ENCODE data around the gene COG3. TPM values are rescaled to one million over a fixed set of nuclear protein-coding genes. Genes with fewer than 3 reads are reported as not detected.
A peak's percentile ranks its signal among the peaks of the same experiment; 100 is the strongest.

COG3 gene
- total and polyA plus RNA-seq, 3 donors from 2014 or later, result 22.5 to 46.1 (median 39.6) TPM

DNA sequence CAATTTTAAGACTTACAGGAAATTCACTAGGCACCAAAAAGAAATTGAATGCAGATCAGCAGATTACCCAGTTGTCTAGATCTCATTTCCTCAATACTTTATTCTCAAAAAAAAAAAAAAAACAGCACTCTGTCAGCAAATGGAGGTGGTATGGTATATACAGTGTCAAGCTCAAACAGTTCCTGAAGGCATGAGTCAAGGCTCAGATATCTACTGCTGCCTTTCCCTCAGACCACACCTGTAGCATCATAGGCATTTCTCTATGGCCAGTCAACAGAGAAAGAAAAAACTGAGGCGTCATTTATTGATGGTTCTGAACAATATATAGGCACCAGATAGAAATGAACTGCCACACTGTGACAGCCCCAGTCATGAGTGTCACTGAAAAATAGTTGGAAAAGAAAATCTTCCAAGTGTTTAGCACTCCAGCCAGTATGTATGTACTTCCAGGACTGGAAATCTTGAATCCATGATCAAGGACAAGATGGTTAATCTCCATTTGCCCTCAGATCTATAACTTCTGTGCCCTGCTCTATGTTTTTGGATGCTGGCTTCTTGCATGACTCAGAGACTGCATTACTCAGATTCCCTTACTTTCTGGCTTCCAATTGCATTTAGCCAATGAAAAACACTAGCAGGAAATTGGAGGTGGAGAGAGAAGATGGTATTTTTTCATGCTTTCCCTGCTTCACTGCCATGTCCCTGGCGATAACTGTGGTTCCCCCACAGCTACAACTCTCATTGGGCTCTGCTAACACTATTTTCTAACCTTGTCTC lies 8.4 kb upstream of the COG3 start:
- WGBS, 2 donors, result 85 to 93% methylated on average over 2 of the region's 2 CpGs
- H3K9me3 ChIP-seq, result no peaks in the 10 kb centered on the region

DNA sequence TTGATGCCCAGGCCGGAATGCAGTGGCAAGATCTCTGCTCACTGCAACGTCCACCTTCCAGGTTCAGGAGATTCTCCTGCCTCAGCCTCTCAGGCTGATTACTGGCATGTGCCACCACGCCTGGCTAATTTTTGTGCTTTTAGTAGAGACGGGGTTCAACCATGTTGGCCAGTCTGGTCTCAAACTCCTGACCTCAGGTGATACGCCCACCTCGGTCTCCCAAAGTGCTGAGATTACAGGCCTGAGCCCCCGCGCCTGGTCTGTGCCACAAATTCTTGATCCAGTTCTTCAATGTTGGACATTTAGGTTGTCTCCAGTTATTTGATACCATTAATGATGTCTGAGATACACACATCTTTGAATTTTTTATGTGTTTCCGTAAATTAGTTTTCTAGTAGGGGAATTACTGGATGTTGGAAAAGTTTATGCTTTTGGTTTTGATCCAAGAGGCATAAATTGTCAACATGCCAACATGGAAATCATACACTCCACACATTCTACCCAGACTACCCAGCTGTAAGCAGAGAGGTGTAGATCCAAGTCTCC lies 525 bp upstream of the COG3 start:
- H3K27me3 ChIP-seq, result no peaks in the 10 kb centered on the region
- 50 to 74% methylated on average over 9 of the region's 9 CpGs for WGBS, 2 donors
- H3K27ac ChIP-seq, result peak overlapping the region; percentile 80 to 86
- no peaks in the 10 kb centered on the region for H3K36me3 ChIP-seq (ENCODE audit: low read depth, missing control alignments)
- intact Hi-C loops (cut with DNase I; ENCODE audit: low total_unique reads), result no loop called here
- peak overlapping the region; percentile 91 to 95 for H3K4me3 ChIP-seq
- TF ChIP-seq POLR2A (IDR thresholded peaks at IDR 0.05), result no peak
- TF ChIP-seq, protein P1, sequence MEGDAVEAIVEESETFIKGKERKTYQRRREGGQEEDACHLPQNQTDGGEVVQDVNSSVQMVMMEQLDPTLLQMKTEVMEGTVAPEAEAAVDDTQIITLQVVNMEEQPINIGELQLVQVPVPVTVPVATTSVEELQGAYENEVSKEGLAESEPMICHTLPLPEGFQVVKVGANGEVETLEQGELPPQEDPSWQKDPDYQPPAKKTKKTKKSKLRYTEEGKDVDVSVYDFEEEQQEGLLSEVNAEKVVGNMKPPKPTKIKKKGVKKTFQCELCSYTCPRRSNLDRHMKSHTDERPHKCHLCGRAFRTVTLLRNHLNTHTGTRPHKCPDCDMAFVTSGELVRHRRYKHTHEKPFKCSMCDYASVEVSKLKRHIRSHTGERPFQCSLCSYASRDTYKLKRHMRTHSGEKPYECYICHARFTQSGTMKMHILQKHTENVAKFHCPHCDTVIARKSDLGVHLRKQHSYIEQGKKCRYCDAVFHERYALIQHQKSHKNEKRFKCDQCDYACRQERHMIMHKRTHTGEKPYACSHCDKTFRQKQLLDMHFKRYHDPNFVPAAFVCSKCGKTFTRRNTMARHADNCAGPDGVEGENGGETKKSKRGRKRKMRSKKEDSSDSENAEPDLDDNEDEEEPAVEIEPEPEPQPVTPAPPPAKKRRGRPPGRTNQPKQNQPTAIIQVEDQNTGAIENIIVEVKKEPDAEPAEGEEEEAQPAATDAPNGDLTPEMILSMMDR (IDR thresholded peaks at IDR 0.05), result peak in 2 of 3 experiments; percentile 11 to 68
- H3K4me1 ChIP-seq, result peaks cover 23% of the 10 kb centered on the region
- peak; percentile 16 for DNase-seq
- no peaks in the 10 kb centered on the region for H3K9me3 ChIP-seq

More for the DNA sequence above, 8.4 kb upstream of the COG3 start:
- no peak overlapping the region for H3K4me3 ChIP-seq
- no peaks in the 10 kb centered on the region for H3K27me3 ChIP-seq
- TF ChIP-seq, protein P1 (IDR thresholded peaks at IDR 0.05), result no peak
- no peak for TF ChIP-seq POLR2A (IDR thresholded peaks at IDR 0.05)
- no peaks in the 10 kb centered on the region for H3K4me1 ChIP-seq
- no peaks in the 10 kb centered on the region for H3K36me3 ChIP-seq (ENCODE audit: low read depth, missing control alignments)
- intact Hi-C loops (cut with DNase I; ENCODE audit: low total_unique reads), result no loop called here
- no peak for DNase-seq
- H3K27ac ChIP-seq, result no peak overlapping the region

DNA sequence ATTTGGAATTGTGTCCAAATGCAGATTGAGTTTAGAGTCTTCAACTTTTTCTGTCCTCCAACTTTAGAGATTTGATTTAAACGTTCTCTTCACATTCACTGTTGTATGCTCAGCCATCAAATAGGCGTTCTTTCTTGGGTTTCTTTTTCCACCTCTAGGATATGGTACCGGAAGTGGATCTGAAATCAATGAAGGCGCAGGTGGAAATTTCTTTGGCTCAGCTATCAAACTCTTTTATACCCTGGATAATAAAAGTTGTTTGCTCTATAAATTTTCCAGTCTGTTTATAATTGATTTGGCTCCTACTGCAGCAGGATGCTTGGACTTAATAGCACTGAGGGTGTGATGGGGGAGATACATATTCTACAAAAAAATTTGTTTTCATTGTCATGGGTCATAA lies 1.6 kb downstream of the COG3 start:
- WGBS, 2 donors, result 64 to 65% methylated on average over 4 of the region's 4 CpGs
- H3K4me3 ChIP-seq, result no peak overlapping the region
- H3K27me3 ChIP-seq, result no peaks in the 10 kb centered on the region
- intact Hi-C loops (cut with DNase I; ENCODE audit: low total_unique reads), result no loop called here
- H3K9me3 ChIP-seq, result no peaks in the 10 kb centered on the region
- no peaks in the 10 kb centered on the region for H3K36me3 ChIP-seq (ENCODE audit: low read depth, missing control alignments)
- H3K27ac ChIP-seq, result no peak overlapping the region
- no peak for TF ChIP-seq POLR2A (IDR thresholded peaks at IDR 0.05)
- no peak for DNase-seq
- H3K4me1 ChIP-seq, result peaks cover 23% of the 10 kb centered on the region

DNA sequence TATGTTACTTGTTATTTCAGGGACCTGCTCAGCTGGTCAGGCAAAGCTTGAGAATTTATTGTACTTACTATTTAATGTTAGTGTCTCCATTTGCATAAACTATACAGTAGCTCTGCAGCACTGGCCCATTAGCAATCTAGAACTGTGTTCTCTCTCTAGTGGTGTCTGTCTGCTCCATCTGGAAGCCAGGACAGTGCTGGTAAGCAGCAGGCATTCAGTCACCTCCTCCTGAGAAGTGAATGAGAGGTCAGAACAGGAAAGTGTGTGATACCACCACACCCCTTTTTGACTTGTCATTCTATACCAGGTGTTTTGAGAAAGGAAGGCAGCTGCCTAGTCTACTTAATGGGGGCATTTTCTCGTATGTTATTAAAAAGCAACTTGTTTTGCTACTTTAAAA lies 3.9 kb downstream of the COG3 start:
- WGBS, 2 donors, result 69 to 72% methylated on average over 1 of the region's 1 CpG

DNA sequence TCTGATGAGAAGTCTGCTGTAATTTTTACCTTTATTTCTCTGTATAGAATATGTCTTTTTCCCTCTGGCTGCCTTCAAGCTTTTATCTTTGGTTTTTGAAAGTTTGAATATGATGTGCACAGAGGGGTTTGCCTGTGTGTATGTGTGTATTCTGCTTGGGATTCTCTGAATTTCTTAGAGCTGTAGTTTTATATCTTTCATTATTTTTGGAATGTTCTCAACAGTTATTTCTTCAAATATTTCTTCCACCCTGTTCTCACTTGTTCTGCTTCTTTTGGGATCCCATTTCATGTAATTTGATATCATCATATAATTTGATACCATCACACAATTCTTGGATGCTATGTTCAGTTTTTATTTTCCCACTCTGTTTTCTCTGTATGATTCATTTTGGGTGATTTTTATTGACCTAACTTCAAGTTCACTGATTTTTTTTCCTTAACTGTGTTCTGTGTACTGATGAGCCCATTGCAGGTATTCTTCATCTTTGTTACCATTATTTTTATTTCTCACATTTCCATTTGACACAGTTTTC lies 7.5 kb downstream of the COG3 start:
- intact Hi-C loops (cut with DNase I; ENCODE audit: low total_unique reads), result no loop called here
- Histone ChIP-seq H3K27ac (no peak overlapping the region), H3K9me3 (no peaks in the 10 kb centered on the region), H3K36me3 (ENCODE audit: low read depth, missing control alignments) (no peaks in the 10 kb centered on the region), H3K4me1 (peaks cover 12% of the 10 kb centered on the region), H3K4me3 (no peak overlapping the region), H3K27me3 (no peaks in the 10 kb centered on the region)
- no peak for DNase-seq
- TF ChIP-seq, protein P1 (IDR thresholded peaks at IDR 0.05), result no peak
- TF ChIP-seq POLR2A (IDR thresholded peaks at IDR 0.05), result no peak

More for the DNA sequence above, 3.9 kb downstream of the COG3 start:
- Histone ChIP-seq H3K4me3 (no peak overlapping the region), H3K36me3 (ENCODE audit: low read depth, missing control alignments) (no peaks in the 10 kb centered on the region), H3K9me3 (no peaks in the 10 kb centered on the region), H3K4me1 (peaks cover 23% of the 10 kb centered on the region), H3K27ac (no peak overlapping the region), H3K27me3 (no peaks in the 10 kb centered on the region)
- TF ChIP-seq, protein P1 (IDR thresholded peaks at IDR 0.05), result no peak
- no peak for TF ChIP-seq POLR2A (IDR thresholded peaks at IDR 0.05)
- intact Hi-C loops (cut with DNase I; ENCODE audit: low total_unique reads), result no loop called here
- no peak for DNase-seq

Data from testis (tissue), 3 donors.